A549 (cell line): ENCODE data around the gene ACO1. TPM values are rescaled to one million over a fixed set of nuclear protein-coding genes. Genes with fewer than 3 reads are reported as not detected.

Experiments
- ATAC-seq, 2 experiments: fragments of 200-7000 bp in 1 of 2; fragments of >200 bp in 1 of 2; cut with Nextera tagmentation in 1 of 2; cut with Tn5 transposase in 1 of 2; 3 replicates each; pipeline versions ENCODE4 v1.8.0 to v1.9.1; 2018 to 2020; ENCODE audit warnings: mild to moderate bottlenecking in 1 of 2, moderate library complexity in 1 of 2
- CTCF ChIA-PET: fragments of 300-600 bp; sonication (Branson Sonifier 250); formaldehyde crosslinking; extraction: SDS; loops from one replicate; lab custom pipeline; 2021; ENCODE audit warnings: antibody characterized with exemption, inconsistent platforms; lab: Yijun Ruan, JAX
- POLR2A ChIA-PET: fragments of 350-600 bp; formaldehyde crosslinking; extraction: SDS; loops from one replicate; lab custom pipeline; 2021; ENCODE audit warnings: antibody characterized with exemption, inconsistent platforms; lab: Yijun Ruan, JAX
- DNase-seq, 2 experiments: peaks; one replicate each; pipeline versions ENCODE4 v3.0.0 to v3.0.0-alpha.2; 2011 to 2016; ENCODE audit warnings: low read depth in 1 of 2, low spot score in 1 of 2
- FAIRE-seq: peaks from 2 replicates; lab custom pipeline; 2011; peaks lifted over from hg19 to GRCh38; lab: Jason Lieb, UNC
- H3K27ac ChIP-seq, 2 experiments: fragments of >200 bp; sonication (Bioruptor Twin); formaldehyde crosslinking; 3 replicates each; pipeline ENCODE4 v1.5.1; 2016 to 2017
- H3K4me1 ChIP-seq: fragments of >200 bp; sonication (Bioruptor Twin); formaldehyde crosslinking; 3 replicates; pipeline ENCODE4 v1.6.1; 2016
- H3K4me2 ChIP-seq: fragments of >200 bp; sonication (Bioruptor Twin); formaldehyde crosslinking; 3 replicates; pipeline ENCODE4 v1.6.1; 2016
- H3K4me3 ChIP-seq: fragments of >200 bp; sonication (Bioruptor Twin); formaldehyde crosslinking; 3 replicates; pipeline ENCODE4 v1.5.1; 2016
- H3K9me3 ChIP-seq: fragments of >200 bp; sonication (Bioruptor Twin); formaldehyde crosslinking; 3 replicates; pipeline ENCODE4 v1.6.1; 2016
- CHD2 ChIP-seq: fragments of 150-350 bp; IDR thresholded peaks from 2 replicates; pipeline ENCODE4 v1.6.1; 2014; ENCODE audit warnings: low read length; ENCODE audit not compliant: partially characterized antibody
- CHD4 ChIP-seq: fragments of 200-600 bp; sonication (generic); IDR thresholded peaks from 2 replicates; pipeline ENCODE4 v1.6.1; 2016; ENCODE audit warnings: antibody characterized with exemption, mild to moderate bottlenecking, borderline replicate concordance
- E2F6 ChIP-seq: IDR thresholded peaks from 2 replicates; pipeline ENCODE4 v1.6.1; 2012; ENCODE audit warnings: low read depth, borderline replicate concordance
- EHF ChIP-seq: fragments of 250-450 bp; sonication (Bioruptor Pico); IDR thresholded peaks from 2 replicates; pipeline ENCODE4 v1.5.0; 2020; ENCODE audit warnings: mild to moderate bottlenecking
- EP300 ChIP-seq, 2 experiments: fragments of >200 bp; sonication (Bioruptor Twin); formaldehyde crosslinking; IDR thresholded peaks; 2 replicates in 1 of 2; 3 replicates in 1 of 2; pipeline ENCODE4 v1.6.1; 2016 to 2017
- GATA3 ChIP-seq: IDR thresholded peaks from 2 replicates; pipeline ENCODE4 v1.6.1; 2012; ENCODE audit warnings: borderline replicate concordance
- HDAC2 ChIP-seq: fragments of 200-600 bp; sonication (generic); IDR thresholded peaks from 2 replicates; pipeline ENCODE4 v1.6.1; 2016
- HES2 ChIP-seq: fragments of >200 bp; sonication (Bioruptor Twin); formaldehyde crosslinking; IDR thresholded peaks from 2 replicates; pipeline ENCODE4 v1.6.1; 2016
- HOXB5 ChIP-seq: fragments of 250-450 bp; sonication (Bioruptor Pico); IDR thresholded peaks from 2 replicates; pipeline ENCODE4 v1.5.0; 2020; ENCODE audit warnings: mild to moderate bottlenecking, moderate library complexity
- JUNB ChIP-seq: fragments of >200 bp; sonication (Bioruptor Twin); formaldehyde crosslinking; IDR thresholded peaks from 2 replicates; pipeline ENCODE4 v1.6.1; 2016
- KDM5A ChIP-seq: fragments of 200-600 bp; sonication (generic); IDR thresholded peaks from 2 replicates; pipeline ENCODE4 v1.6.1; 2016; ENCODE audit warnings: antibody characterized with exemption, mild to moderate bottlenecking
- NR3C1 ChIP-seq: fragments of >200 bp; sonication (Bioruptor Twin); formaldehyde crosslinking; IDR thresholded peaks from 3 replicates; pipeline ENCODE4 v1.6.1; 2017
- PHF8 ChIP-seq: fragments of 200-600 bp; sonication (generic); IDR thresholded peaks from 2 replicates; pipeline ENCODE4 v1.6.1; 2016; ENCODE audit warnings: low read depth, mild to moderate bottlenecking, antibody characterized with exemption, moderate library complexity, borderline replicate concordance
- POLR2A ChIP-seq: IDR thresholded peaks from 2 replicates; pipeline ENCODE4 v1.6.1; 2012; ENCODE audit warnings: mild to moderate bottlenecking, low read length
- RNF2 ChIP-seq: fragments of 200-600 bp; sonication (generic); IDR thresholded peaks from 2 replicates; pipeline ENCODE4 v1.6.1; 2016; ENCODE audit warnings: low read depth, mild to moderate bottlenecking, antibody characterized with exemption, moderate library complexity, borderline replicate concordance
- SMC3 ChIP-seq: fragments of >200 bp; sonication (Bioruptor Twin); formaldehyde crosslinking; IDR thresholded peaks from 3 replicates; pipeline ENCODE4 v1.6.1; 2018; ENCODE audit warnings: inconsistent platforms
- TP53 ChIP-seq: fragments of 250-450 bp; sonication (Bioruptor Pico); IDR thresholded peaks from 2 replicates; pipeline ENCODE4 v1.5.0; 2021; ENCODE audit warnings: mild to moderate bottlenecking, moderate library complexity
- USF2 ChIP-seq: fragments of 450-650 bp; IDR thresholded peaks from 2 replicates; pipeline ENCODE4 v1.6.1; 2014; ENCODE audit warnings: antibody characterized with exemption
- ZSCAN20 ChIP-seq: fragments of 250-450 bp; sonication (Bioruptor Pico); IDR thresholded peaks from 2 replicates; pipeline ENCODE4 v1.8.0; 2022; ENCODE audit warnings: mild to moderate bottlenecking, moderate library complexity
- WGBS: methylation state at CpG from one replicate; pipeline ENCODE4 v1.1.6; 2017; ENCODE audit errors: missing lambda C conversion rate; 5-methylcytosine and 5-hydroxymethylcytosine counted together
- polyA plus RNA-seq, 4 experiments: library from polyadenylated mRNA; depleted of rRNA in 3 of 4; stranded (reverse); fragments of >200 nt; fragmentation: RNase III in 1 of 4; extraction: RNeasy Plus Mini Kit Qiagen cat#74134 plus additional on column Dnase treatment in 1 of 4; gene quantifications; 2 replicates in 3 of 4; 3 replicates in 1 of 4; pipeline ENCODE4 v1.2.3, GENCODE V29; 2011 to 2017

ACO1 gene
- polyA plus RNA-seq, 2 of the 4 experiments (the other 2 are of a cell fraction), result 32.2 to 41.0 TPM

GRCh38 chr9:32486839-32487562 is 102.6 kb downstream of the ACO1 start:
- WGBS, result 56% methylated on average over 2 of the region's 2 CpGs
- H3K4me2 ChIP-seq, result peak overlapping the region; percentile 58
- no peak overlapping the region for H3K27ac ChIP-seq
- no peak for FAIRE-seq
- CTCF ChIA-PET, result interaction anchor here (0.5 to 2.3 kb wide), 4 partner anchors 31 to 481 kb away, joined by 3 to 7 read pairs (median 4); partner anchors contain the start of gene RIGI
- no peaks in the 10 kb centered on the region for H3K9me3 ChIP-seq
- H3K4me3 ChIP-seq, result no peak overlapping the region
- peaks cover 11% of the 10 kb centered on the region; the same call in 2 of the 3 replicates for H3K4me1 ChIP-seq
- TF ChIP-seq USF2, result no peak
- no peak for TF ChIP-seq CHD4
- no peak for TF ChIP-seq HOXB5 (CRISPR knock-in tag)
- TF ChIP-seq HDAC2, result no peak
- TF ChIP-seq HES2, result no peak
- no peak for TF ChIP-seq POLR2A
- POLR2A ChIA-PET, result interaction anchor here (0.6 kb wide), 1 partner anchor 25 kb away, joined by 6 read pairs; no protein-coding TSS in a partner anchor
- DNase-seq, result no peak
- ATAC-seq, result peak in 1 of 2 experiments; percentile 26; a peak in 1 of 6 replicates

GRCh38 chr9:32487981-32488380 is 103.5 kb downstream of the ACO1 start:
- FAIRE-seq, result no peak
- WGBS, result 58% methylated on average over 3 of the region's 3 CpGs
- H3K27ac ChIP-seq, result no peak overlapping the region
- no peak for ATAC-seq
- ChIA-PET CTCF (interaction anchor here (1.2 to 2.3 kb wide), 3 partner anchors 55 to 480 kb away, joined by 3 to 6 read pairs (median 3); no protein-coding TSS in a partner anchor), POLR2A (no interaction called here)
- no peaks in the 10 kb centered on the region for H3K9me3 ChIP-seq
- H3K4me3 ChIP-seq, result no peak overlapping the region
- no peak for DNase-seq
- peaks cover 11% of the 10 kb centered on the region; the same call in 2 of the 3 replicates for H3K4me1 ChIP-seq
- TF ChIP-seq JUNB (no peak), EHF (CRISPR knock-in tag) (no peak), NR3C1 (no peak), SMC3 (no peak), CHD2 (no peak), GATA3 (no peak), PHF8 (no peak), E2F6 (no peak), ZSCAN20 (CRISPR knock-in tag) (no peak), TP53 (CRISPR knock-in tag) (no peak), HES2 (no peak), KDM5A (no peak)
- H3K4me2 ChIP-seq, result no peak overlapping the region

GRCh38 chr9:32490601-32491000 is 106.2 kb downstream of the ACO1 start:
- Histone ChIP-seq H3K4me3 (no peak overlapping the region), H3K9me3 (no peaks in the 10 kb centered on the region), H3K4me2 (no peak overlapping the region), H3K27ac (no peak overlapping the region), H3K4me1 (peaks cover 11% of the 10 kb centered on the region; the same call in 2 of the 3 replicates)
- no peak for TF ChIP-seq EP300 (IDR thresholded peaks at IDR 0.05)
- TF ChIP-seq RNF2, result no peak
- no peak for TF ChIP-seq CHD4
- no peak for TF ChIP-seq E2F6
- POLR2A ChIA-PET, result no interaction called here
- no peak for ATAC-seq
- CTCF ChIA-PET, result no interaction called here
- FAIRE-seq, result no peak
- no peak for DNase-seq
- WGBS, result 99% methylated on average over 2 of the region's 3 CpGs
